Stimulated activated CD8-positive, alpha-beta memory T cell treated with anti-CD3 and anti-CD28 coated beads, Interleukin-7, amount 100 ng/mL, for 4 hours (primary cell): ENCODE data around the gene DSC1.
"Not testable (repeated sequence)": the region's sequence is repeated elsewhere in the genome, so short reads cannot be mapped to it uniquely, and the experiment has no call there.

Experiments used
- DNase-seq, 2 donors: peaks; one replicate each; pipeline ENCODE4 v3.0.0-alpha.2; 2020; ENCODE audit warnings: low read depth in 2 of 2

The DSC1 gene

GRCh38 chr18:31162825-31163435, at the start of gene DSC1:
Gene DSC1 (minus strand): TSS chr18:31162856. CDS start chr18:31162594, 262 bp downstream.
- no peak for DNase-seq

- no peak for DNase-seq
Measured at GRCh38 chr18:31211047-31211446, 48.4 kb upstream of the DSC1 start.

GRCh38 chr18:31209041-31209440, 46.4 kb upstream of the DSC1 start:
- DNase-seq: no peak

- no peak for DNase-seq
Measured at GRCh38 chr18:31207391-31207790, 44.7 kb upstream of the DSC1 start.

- DNase-seq: no peak
Measured at GRCh38 chr18:31206787-31207381, 44.2 kb upstream of the DSC1 start.

GRCh38 chr18:31206071-31206470, 43.4 kb upstream of the DSC1 start:
- no peak for DNase-seq

GRCh38 chr18:31205273-31205672, 42.6 kb upstream of the DSC1 start:
- no peak for DNase-seq

GRCh38 chr18:31204833-31205232, 42.2 kb upstream of the DSC1 start:
- no peak for DNase-seq

GRCh38 chr18:31204166-31204565, 41.5 kb upstream of the DSC1 start:
- DNase-seq: no peak

- no peak for DNase-seq
Measured at GRCh38 chr18:31203794-31204148, 41.1 kb upstream of the DSC1 start.

GRCh38 chr18:31203096-31203793, 40.6 kb upstream of the DSC1 start:
- no peak for DNase-seq

- no peak for DNase-seq
Measured at GRCh38 chr18:31199190-31199769, 36.6 kb upstream of the DSC1 start.

GRCh38 chr18:31197676-31198075, 35.0 kb upstream of the DSC1 start:
- no peak for DNase-seq

- no peak for DNase-seq
Measured at GRCh38 chr18:31195063-31195462, 32.4 kb upstream of the DSC1 start.

- no peak for DNase-seq
Measured at GRCh38 chr18:31192086-31192776, 29.6 kb upstream of the DSC1 start.

- no peak for DNase-seq
Measured at GRCh38 chr18:31190919-31191318, 28.3 kb upstream of the DSC1 start.

GRCh38 chr18:31189757-31190156, 27.1 kb upstream of the DSC1 start:
- DNase-seq: no peak

GRCh38 chr18:31185186-31185950, 22.7 kb upstream of the DSC1 start:
- no peak for DNase-seq

- DNase-seq: no peak
Measured at GRCh38 chr18:31183302-31183701, 20.6 kb upstream of the DSC1 start.

GRCh38 chr18:31177369-31177768, 14.7 kb upstream of the DSC1 start:
- DNase-seq: not testable (repeated sequence)

- DNase-seq: no peak
Measured at GRCh38 chr18:31176531-31176930, 13.9 kb upstream of the DSC1 start.
